HG03342 (cell line): Measurements from ENCODE around the gene ALOXE3.
A peak's percentile ranks its signal among the peaks of the same experiment; 100 is the strongest.

Source experiments
- ATAC-seq: cut with Tn5 transposase; IDR thresholded peaks from one replicate; pipeline ENCODE4 v1.9.1; 2021; ENCODE audit warnings: mild to moderate bottlenecking, moderate library complexity; ENCODE audit not compliant: unreplicated experiment

Gene ALOXE3

DNA sequence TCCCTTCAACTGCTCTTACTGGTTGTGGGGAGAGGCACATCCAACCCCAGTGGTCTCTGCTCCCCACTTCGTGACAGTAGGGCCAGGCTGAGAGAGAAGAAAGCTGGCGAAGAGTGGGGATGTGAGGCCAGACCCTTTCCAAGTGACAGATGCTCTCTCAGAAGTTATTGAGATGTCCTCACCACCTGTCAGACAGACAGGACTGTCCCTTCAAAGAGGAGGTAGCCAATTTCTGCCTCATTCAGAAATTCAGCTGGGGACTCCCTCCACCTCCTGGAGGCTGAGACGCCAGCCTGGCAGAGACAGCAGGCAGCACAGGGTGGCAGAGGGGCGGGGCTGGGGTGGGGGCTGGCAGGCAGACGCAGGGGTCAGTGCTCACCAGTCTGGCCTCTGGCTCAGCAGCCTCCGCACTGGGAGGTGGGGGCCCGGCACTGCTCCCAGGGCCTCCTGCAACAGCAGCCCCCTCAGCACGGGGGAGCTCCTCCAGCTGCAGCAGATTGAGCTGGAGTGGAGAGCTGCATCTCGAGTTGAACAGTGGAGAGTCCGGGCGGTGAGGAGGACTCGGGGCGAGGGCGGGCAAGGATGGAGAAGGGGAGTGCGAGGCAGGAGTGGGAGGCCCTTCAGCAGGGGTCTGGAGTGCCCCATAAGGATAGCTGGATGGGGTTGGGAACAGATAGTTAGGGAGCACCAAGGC, 24.7 kb upstream of the ALOXE3 start:
- no peak for ATAC-seq

GRCh38 chr17:8142158-8142886, 24.0 kb upstream of the ALOXE3 start:
- ATAC-seq: no peak

GRCh38 chr17:8141741-8142140, 23.4 kb upstream of the ALOXE3 start:
- no peak for ATAC-seq

DNA sequence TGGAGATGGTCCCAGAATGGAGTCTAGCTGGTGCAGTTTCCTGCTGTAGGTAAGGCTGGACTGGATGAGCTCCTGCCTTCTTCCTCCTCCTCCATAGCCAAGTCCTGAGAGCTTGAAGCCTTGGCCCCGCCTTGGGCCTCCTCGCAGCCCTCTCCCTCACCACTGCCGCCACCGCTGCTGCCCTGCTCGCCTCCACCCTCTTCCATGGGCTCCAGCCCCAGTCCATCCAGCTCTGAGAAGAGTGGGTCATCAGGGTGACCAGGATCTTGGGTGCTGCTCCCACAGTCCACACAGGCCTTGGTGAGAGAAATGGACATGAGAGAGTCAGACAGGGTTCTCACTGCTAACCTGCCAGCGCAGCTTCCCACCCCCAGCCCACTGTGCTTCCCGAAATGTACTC, 22.7 kb upstream of the ALOXE3 start:
- ATAC-seq: no peak

GRCh38 chr17:8140065-8141029, 22.0 kb upstream of the ALOXE3 start:
- no peak for ATAC-seq

- peak; percentile 71 for ATAC-seq
Observed at GRCh38 chr17:8138672-8139371, 20.5 kb upstream of the ALOXE3 start.

GRCh38 chr17:8138374-8138671, 20.0 kb upstream of the ALOXE3 start:
- ATAC-seq: no peak

DNA sequence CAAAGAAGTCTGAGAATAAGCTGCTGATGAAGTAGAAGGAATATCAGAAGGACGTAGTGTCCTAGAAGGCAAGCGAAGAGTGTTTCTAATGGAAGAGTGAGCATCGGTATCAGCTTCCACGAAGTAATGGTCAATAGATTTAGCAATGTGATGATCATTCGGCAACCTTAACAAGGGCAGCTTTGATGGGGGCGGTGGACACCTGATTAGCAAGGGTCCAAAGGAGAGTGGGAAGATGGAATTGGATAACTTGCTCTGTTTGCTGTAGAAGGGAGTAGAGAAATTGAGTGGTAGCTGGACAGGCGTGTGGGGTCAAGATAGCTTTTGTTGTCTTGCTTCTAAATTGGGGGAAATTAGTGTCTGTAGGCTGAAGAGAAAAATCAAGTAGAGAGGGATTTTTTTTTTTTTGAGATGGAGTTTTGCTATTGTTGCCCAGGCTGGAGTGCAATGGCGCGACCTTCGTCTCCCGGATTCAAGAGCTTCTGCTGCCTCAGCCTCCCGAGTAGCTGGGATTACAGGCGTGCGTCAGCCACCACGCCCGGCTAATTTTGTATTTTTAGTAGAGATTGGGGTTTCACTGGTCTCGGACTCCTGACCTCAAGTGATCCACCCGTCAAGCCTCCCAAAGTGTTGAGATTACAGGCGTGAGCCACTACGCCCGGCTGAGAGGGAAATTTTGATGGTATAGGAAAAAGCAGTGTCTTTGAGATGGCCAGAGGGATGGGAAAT, 19.5 kb upstream of the ALOXE3 start:
- ATAC-seq: no peak

- no peak for ATAC-seq
Observed at GRCh38 chr17:8133941-8134340, 15.6 kb upstream of the ALOXE3 start.

- no peak for ATAC-seq
Observed at GRCh38 chr17:8133399-8133798, 15.1 kb upstream of the ALOXE3 start.

DNA sequence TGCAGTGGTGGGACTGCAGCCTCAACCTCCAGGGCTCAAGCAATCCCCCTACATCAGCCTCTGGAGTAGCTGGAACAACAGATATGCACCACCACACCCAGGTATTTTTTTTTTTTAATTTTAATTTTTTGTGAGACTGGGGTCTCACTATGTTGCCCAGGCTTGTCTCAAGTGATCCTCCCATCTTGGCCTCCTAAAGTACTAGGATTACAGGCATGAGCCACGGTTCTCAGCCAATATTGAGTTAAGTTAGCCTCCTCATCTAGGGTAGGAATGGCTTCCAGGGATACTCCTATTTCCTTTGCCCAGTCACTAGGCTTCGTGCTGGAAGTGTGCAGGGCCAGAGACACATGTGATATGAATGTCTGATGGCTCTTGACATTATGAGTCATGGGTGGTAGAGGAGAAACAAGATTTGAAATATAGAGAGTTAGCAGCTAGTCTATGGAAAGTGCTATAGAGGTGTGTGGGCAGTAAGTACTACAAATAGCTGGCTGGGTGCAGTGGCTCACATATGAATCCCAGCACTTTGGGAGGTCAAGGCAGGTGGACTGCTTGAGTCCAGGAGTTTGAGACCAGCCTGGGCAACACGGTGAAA, 13.6 kb upstream of the ALOXE3 start:
- ATAC-seq: no peak

DNA sequence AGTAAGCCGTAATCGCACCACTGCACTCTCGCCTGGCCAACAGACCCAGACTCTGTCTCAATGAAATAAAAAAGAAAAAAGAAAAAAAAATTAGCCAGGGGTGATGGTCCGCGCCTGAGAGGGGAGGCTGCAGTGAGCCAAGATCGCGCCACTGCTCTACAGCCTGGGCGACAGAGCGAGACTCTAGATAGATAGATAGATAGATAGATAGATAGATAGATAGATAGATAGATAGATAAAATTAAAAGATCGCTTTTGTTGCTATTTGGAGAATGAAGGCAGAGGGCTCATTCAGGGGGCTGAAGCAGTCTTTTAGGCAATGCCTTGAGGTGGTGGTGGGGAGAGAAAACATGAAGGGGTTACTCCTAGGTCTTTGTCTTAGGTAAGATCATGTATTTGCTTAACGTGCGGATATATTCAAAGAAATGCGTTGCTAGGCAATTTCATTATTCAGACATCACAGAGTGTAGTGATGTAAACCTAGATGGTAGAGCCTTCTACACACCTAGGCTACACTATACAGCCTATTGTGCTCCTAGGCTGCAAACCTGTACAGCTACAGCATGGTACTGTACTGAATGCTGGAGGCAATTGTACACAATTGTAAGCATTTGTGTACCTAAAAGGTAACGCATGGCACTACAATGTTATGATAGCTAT, 9.9 kb upstream of the ALOXE3 start:
- no peak for ATAC-seq

GRCh38 chr17:8126491-8127066, 8.3 kb upstream of the ALOXE3 start:
- ATAC-seq: no peak

DNA sequence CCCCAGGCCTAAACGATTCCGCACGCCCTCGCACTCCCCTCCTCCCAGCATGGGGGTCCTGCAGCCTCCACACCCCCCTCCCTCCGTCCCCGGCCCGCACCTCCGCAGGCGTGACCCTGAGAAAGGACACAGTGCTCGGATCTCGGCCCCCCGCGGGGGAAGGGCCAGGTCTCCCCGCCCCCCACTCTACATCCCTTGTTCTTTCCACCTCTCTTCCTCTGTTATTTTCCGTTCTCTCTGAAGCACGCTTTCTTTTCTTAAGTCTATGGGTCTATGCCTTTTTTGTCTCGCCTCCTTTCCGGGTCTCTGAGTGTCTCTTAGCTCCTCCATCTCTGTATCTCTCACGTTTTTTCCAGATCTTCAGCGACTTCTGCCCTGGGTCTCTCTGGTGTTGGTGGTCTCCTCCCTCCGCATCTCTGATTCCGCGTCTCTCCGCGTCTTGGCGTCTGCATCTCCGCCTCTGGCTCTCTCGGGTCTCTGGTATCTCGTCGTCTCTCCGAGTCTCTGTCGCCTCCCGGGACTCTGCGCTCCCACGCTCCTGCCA, 7.7 kb upstream of the ALOXE3 start:
- ATAC-seq: no peak

DNA sequence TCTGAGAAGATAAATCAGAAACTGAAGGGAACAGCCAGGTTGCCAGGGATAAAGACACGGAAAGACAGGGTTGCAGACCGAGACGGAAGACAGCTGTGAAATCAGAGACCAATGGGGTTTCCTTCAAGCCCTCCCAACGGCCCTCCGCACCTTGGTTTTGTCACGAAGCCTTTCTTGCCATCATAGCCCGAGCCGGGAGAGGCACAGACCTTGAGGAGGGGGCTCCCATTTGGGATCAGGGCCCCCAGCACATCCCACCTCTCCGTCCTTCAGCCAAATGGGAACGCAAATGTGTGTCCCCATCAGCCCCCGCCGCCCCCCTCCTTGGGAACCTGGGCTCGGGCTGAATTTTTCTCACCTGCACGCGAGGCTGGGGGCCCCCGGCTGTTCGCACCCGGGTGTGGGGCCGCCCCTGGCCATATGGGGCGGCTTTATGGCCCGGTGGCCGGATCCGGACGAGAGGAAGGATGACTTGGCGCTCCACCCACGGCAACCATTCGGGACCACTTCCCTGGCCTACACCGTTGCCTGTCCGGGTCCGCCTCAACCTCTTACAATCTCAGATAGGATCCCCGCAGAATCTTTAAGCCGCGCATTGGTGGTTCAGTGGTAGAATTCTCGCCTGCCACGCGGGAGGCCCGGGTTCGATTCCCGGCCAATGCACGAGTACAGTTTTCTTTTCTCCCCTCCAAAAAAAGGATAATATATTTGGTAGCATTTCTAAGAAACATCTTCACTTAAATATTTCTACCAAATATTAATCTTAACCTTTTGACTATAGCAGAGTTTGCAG, 7.0 kb upstream of the ALOXE3 start:
- no peak for ATAC-seq

- ATAC-seq: no peak
Observed at GRCh38 chr17:8124350-8125153, 6.2 kb upstream of the ALOXE3 start.

- ATAC-seq: no peak
Observed at GRCh38 chr17:8123695-8124349, 5.5 kb upstream of the ALOXE3 start, which contains the start of gene HES7. TSS of gene HES7 (minus strand) at chr17:8124106. CDS start at chr17:8124084, 22 bp downstream.
